ENCODE measurements around the gene SLAMF6.
"Not testable (repeated sequence)": the region's sequence is repeated elsewhere in the genome, so short reads cannot be mapped to it uniquely, and the experiment has no call there.

Gene SLAMF6

GRCh38 chr1:160542303-160542945, 19.4 kb upstream of the SLAMF6 start:
- DNase-seq (ENCODE audit: low read depth, low spot score) = no peak

DNA sequence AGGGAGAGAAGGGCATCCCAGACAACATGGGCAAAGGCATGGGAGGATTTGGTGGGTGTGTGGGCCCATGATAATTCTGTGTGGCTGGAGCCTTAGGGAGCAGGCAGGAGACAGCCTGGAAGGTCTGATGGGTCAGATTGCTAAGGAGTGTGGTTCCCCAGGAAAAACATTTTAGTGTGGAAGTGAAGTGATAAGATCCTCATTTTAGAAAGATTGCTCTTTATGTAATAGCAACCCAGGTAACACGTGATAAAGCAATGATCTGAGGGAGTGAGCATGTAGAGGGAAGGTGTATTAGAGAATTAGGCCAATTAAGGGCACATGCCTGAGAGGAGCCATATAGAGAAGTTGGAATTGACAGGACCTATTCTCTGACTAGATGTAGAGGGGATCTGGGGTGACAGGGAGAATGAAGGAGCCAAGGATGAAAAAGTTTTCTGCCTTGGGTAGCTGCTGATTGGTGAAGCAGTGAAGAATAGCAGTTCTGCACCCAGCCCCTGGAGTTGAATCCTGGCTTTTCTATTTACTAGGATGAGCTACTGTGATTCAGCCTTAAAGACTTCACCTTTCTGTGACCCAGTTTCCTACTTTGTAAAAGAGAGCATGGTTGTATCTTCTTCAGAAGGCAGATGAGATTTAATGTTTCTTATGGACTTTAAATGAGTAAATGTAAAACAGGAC, 18.7 kb upstream of the SLAMF6 start:
- no peak for DNase-seq (ENCODE audit: low read depth, low spot score)

DNA sequence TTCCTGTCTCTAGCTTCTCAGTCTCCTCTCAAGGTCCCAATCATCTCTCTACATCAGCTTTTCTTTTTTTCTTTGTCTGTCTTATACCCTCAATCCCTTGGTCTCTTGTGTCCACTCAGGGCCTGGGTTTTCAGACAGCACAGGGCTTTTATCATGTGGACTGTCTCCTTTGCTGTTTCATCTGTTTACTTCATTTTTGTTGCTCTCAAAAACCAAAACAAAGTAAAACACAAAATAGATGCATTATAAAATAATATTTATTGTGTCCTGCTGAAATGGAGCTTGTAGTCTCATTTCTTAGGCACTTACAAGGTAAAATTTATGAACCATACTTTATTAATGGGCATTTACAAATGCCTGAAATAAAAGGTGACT, 17.8 kb upstream of the SLAMF6 start:
- DNase-seq (ENCODE audit: low read depth, low spot score) = no peak

- DNase-seq (ENCODE audit: low read depth, low spot score) = no peak
Measured at GRCh38 chr1:160539990-160540858, 17.2 kb upstream of the SLAMF6 start.

DNA sequence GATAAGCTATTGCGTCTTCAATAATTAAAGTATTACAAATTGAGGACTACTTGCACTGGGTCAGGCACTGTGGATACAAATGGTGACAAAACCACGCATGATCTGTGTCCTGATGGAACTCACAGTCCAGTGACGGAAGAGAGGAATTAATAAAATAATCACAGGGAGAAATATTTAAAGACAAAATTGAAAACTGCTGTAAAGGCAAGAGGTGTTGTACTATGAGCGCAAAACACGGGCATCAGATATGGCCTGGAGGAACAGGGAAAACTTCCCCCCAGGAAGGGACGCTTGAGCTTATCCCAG, 16.6 kb upstream of the SLAMF6 start:
- DNase-seq (ENCODE audit: low read depth, low spot score) = no peak

DNA sequence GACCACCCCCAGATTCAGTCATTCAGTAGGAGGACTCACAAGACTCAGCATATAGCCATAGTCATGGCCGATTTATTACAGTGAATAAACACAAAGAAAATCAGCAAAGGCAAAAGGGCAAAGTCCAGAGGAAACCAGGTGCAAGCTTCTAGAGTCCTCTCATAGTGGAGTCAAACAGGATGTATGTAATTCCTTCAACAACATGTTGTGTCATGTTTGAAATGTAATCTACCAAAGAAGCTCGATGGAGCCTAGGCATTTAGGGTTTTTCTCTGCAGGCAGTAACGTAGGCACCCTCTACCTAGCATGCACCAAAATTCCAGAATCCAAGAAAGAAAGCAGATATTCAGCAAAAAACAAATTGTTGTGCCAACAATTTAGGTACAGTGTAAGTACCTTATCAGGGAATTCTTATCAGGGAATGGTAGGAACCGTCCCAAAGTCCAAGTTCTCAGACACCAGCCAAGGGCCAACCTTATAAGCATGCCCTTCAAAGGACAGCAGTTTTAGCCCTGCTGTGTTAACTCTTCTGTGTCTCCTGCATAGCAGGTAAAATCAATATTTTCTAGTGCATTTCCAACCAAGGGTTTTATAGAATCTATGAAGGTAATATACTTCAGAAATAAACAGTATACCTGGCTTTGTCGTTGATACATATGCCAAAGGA, 16.1 kb upstream of the SLAMF6 start:
- DNase-seq (ENCODE audit: low read depth, low spot score) = no peak

DNA sequence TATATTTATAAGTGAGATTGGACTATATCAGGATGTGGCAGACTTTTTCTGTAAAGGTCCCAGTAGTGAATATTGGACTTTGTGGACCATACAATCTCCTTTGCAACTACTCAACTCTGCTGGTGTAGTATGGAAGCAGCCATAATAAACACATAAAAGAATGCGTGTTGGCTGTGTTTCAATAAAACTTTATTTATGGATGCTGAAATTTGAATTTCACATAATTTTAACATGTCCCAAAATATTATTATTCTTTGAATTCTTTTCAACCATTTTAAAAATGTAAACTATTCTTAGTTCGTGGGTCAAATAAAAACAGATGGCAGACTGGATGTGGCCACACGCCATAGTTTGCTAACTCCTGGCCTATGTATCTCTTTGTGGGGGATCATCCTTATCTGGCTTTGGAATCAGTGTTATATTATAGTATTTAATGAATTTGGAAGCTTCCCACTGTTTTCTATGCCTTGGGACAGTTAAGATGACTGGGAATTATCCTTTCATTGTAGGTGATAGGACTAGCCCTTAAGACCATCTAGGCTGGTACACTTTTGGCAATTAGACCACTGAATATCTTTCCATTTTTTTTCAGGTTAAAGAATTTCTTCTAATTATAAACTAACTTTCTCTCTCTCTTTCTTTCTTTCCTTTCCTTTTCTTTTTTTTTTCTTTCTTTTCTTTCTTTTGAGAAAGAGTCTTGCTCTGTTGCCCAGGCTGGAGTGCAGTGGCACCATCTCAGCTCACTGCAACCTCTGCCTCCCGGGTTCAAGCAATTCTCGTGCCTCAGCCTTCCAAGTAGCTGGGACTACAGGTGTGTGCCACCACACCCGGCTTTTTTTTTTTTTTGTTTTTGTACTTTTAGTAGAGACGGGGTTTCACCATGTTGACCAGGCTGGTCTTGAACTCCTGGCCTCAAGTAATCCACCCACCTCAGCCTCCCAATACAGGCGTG, 14.9 kb upstream of the SLAMF6 start:
- no peak for DNase-seq (ENCODE audit: low read depth, low spot score)

DNA sequence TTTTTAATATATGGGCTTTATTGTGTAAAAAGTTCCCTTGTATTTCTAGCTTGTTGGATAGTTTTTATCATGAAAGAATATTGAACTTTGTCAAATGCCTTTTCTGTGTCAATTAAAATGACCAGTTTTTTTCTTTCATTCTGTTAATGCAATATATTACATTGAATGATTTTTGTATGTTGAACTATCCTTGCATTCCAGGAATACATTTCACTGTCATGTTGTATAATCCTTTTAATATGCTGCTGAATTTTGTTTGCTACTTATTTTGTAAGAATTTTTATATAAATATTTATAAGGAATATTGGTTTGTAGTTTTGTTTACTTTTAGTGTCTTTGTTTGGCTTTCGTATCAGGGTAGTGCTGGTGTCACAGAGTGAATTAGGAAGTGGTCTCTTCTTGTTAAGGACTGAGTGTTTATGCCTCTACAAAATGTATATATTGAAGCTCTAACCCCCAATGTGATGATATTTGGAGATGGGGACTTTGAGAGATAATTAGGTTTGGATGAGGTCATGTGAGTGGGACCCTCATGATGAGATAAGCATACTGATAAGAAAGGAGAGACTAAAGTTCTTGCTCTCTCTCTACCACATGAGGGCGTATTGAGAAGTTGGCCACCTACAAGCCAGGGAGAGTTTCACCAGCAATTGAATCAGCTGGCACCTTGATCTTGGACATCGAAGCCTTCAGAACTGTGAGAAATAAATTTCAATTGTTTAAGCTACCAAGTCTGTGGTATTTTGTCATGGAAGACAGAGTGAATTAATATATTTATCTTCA, 12.0 kb upstream of the SLAMF6 start:
- no peak for DNase-seq (ENCODE audit: low read depth, low spot score)

DNA sequence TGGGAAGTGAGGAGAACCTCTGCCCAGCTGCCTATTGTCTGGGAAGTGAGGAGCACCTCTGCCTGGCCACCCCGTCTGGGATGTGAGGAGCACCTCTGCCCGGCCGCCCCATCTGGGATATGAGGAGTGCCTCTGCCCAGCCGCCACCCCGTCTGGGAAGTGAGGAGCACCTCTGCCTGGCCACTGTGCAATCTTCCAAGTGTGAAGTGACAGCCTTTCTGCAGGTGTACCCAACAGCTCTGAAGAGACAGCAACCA, 9.4 kb upstream of the SLAMF6 start:
- DNase-seq (ENCODE audit: low read depth, low spot score) = not testable (repeated sequence)

DNA sequence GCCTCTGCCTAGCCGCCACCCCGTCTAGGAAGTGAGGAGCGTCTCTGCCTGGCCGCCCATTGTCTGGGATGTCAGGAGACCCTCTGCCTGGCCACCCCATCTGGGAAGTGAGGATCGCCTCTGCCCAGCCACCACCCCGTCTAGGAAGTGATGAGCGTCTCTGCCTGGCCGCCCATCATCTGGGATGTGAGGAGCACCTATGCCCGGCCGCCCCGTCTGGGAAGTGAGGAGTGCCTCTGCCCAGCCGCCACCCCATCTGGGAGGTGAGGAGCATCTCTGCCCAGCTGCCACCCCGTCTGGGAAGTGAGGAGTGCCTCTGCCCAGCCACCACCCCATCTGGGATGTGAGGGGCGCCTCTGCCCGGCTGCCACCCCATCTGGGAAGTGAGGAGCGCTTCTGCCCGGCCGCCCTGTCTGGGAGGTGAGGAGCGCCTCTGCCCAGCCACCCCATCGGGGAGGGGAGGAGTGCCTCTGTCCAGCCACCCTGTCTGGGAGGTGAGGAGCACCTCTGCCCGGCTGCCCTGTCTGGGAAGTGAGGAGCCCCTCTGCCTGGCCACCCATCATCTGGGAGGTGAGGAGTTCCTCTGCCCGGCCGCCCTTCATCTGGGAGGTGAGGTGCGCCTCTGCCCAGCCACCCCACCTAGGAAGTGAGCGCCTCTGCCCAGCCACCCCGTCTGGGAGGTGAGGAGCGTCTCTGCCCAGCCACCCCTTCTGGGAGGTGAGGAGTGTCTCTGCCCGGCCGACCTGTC, 8.9 kb upstream of the SLAMF6 start:
- DNase-seq (ENCODE audit: low read depth, low spot score) = not testable (repeated sequence)

GRCh38 chr1:160529401-160529952, 6.4 kb upstream of the SLAMF6 start:
- DNase-seq (ENCODE audit: low read depth, low spot score) = not testable (repeated sequence)

- not testable (repeated sequence) for DNase-seq (ENCODE audit: low read depth, low spot score)
Measured at GRCh38 chr1:160523789-160524188, 734 bp upstream of the SLAMF6 start.

- no peak for DNase-seq (ENCODE audit: low read depth, low spot score)
Measured at GRCh38 chr1:160522136-160522535, 919 bp downstream of the SLAMF6 start.

- DNase-seq (ENCODE audit: low read depth, low spot score) = no peak
Measured at GRCh38 chr1:160521554-160521953, 1.5 kb downstream of the SLAMF6 start.

GRCh38 chr1:160520999-160521398, 2.1 kb downstream of the SLAMF6 start:
- DNase-seq (ENCODE audit: low read depth, low spot score) = no peak

DNA sequence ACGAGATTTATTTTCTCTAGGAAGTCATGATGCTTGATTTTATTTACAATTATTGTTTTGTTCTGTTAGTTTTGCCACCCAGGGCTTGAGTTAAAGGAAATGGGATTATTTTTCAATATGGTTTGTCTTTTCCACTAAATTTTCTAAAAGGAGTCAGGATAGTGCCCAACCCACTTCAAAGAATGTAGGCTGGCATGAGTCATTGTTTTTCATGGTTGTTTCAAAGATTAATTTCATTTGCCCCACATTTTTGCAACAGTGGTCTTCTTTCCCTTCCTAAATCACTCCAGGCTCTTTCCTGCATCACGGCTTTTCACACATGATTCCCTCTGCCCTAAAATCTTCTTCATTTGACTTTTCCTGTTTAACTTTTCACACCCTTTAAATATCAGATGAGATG, 2.5 kb downstream of the SLAMF6 start:
- DNase-seq (ENCODE audit: low read depth, low spot score) = no peak

DNA sequence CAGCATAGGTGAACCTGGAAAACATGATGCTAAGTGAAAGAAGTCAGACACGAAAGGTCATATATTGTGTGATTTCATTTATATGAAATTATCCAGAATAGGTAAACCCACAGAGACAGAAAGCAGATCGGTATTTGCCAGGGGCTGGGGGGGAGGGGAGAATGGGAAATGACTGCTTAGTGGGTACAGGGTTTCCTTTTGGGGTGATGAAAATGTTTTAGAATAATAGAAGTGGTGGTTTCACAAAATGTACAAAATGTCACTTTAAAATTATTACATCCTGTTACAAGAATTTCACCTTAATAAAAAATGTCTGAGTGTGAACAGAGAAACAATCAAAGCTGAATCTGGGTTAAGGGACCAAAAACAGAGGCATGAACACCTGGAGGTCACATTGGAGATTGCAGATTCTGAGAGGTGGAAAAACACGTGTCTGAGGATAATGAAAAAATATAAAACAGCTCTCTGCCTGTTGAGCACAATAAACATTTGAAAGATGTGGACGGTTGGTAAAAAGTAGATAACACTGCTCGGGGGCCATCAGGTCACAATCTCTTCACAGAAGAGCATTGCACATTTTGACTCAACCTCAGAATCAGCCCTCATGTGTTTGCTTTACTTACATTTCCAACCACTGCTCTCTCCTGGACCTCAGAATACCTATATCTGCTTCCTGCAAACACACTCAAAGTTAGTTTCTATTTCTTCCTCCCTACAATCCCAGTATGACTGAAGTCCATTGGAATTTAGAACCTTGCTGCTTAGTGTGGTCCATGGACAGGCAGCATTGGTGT, 3.2 kb downstream of the SLAMF6 start:
- DNase-seq (ENCODE audit: low read depth, low spot score) = no peak

GRCh38 chr1:160517519-160517918, 5.5 kb downstream of the SLAMF6 start:
- not testable (repeated sequence) for DNase-seq (ENCODE audit: low read depth, low spot score)

GRCh38 chr1:160515908-160516307, 7.1 kb downstream of the SLAMF6 start:
- DNase-seq (ENCODE audit: low read depth, low spot score) = not testable (repeated sequence)

Measured in brain pericyte (primary cell).